H1 (cell line): ENCODE data around the gene ARL2. TPM values are rescaled to one million over a fixed set of nuclear protein-coding genes. Genes with fewer than 3 reads are reported as not detected.

Source experiments
- BCL11A ChIP-seq, 2 experiments: IDR thresholded peaks; one replicate each; pipeline ENCODE4 v1.6.1; 2011; ENCODE audit warnings: low read depth in 2 of 2, low read length in 2 of 2, mild to moderate bottlenecking in 2 of 2
- CBX8 ChIP-seq: fragments of 300-800, 300-1000 bp; sonication (generic); IDR thresholded peaks from 2 replicates; pipeline ENCODE4 v1.7.1; 2016; ENCODE audit warnings: low read depth, low read length, borderline replicate concordance
- CHD1 ChIP-seq: IDR thresholded peaks from 2 replicates; pipeline ENCODE4 v1.6.1; 2012; ENCODE audit warnings: low read depth, low read length, improper control_type of control experiment
- EP300 ChIP-seq, 2 experiments: IDR thresholded peaks; 1 replicate in 1 of 2; 2 replicates in 1 of 2; pipeline ENCODE4 v1.6.1; 2011 to 2012; ENCODE audit warnings: low read depth in 2 of 2, low read length in 2 of 2, mild to moderate bottlenecking in 2 of 2, borderline replicate concordance in 1 of 2, inconsistent platforms in 1 of 2, moderate library complexity in 1 of 2
- HDAC2 ChIP-seq, 2 experiments: fragments of 300-600 bp in 1 of 2; sonication (generic) in 1 of 2; IDR thresholded peaks; 2 replicates each; pipeline ENCODE4 v1.6.1; 2011 to 2012; ENCODE audit warnings: low read depth in 2 of 2, low read length in 2 of 2, mild to moderate bottlenecking in 2 of 2, moderate library complexity in 2 of 2, borderline replicate concordance in 1 of 2, inconsistent platforms in 1 of 2
- KDM4A ChIP-seq: IDR thresholded peaks from one replicate; pipeline ENCODE4 v1.7.1; 2012; ENCODE audit warnings: low read depth, mild to moderate bottlenecking, moderate library complexity, low read length, inconsistent platforms; ENCODE audit not compliant: severe bottlenecking
- MAX ChIP-seq: IDR thresholded peaks from 2 replicates; pipeline ENCODE4 v1.6.1; 2012; ENCODE audit warnings: inconsistent platforms
- NANOG ChIP-seq: IDR thresholded peaks from 2 replicates; pipeline ENCODE4 v1.6.1; 2011; ENCODE audit warnings: low read length, low read depth, mild to moderate bottlenecking, inconsistent platforms; ENCODE audit not compliant: insufficient read depth, poor library complexity, severe bottlenecking
- POLR2A ChIP-seq, 2 experiments: IDR thresholded peaks; 1 replicate in 1 of 2; 2 replicates in 1 of 2; pipeline ENCODE4 v1.6.1; 2011; ENCODE audit warnings: low read depth in 2 of 2, low read length in 2 of 2, mild to moderate bottlenecking in 2 of 2; ENCODE audit errors: control extremely low read depth in 1 of 2
- POU5F1 ChIP-seq: IDR thresholded peaks from 2 replicates; pipeline ENCODE4 v1.6.1; 2011; ENCODE audit warnings: low read depth, mild to moderate bottlenecking, low read length, moderate library complexity
- RAD21 ChIP-seq, 2 experiments: IDR thresholded peaks in 1 of 2; conservative IDR thresholded peaks in 1 of 2; 2 replicates each; pipeline ENCODE4 v1.6.1; 2011; ENCODE audit warnings: low read depth in 2 of 2, low read length in 2 of 2, improper control_type of control experiment in 1 of 2, inconsistent platforms in 1 of 2, mild to moderate bottlenecking in 1 of 2, moderate library complexity in 1 of 2
- SIN3A ChIP-seq, 2 experiments: IDR thresholded peaks in 1 of 2; conservative IDR thresholded peaks in 1 of 2; 2 replicates each; pipeline ENCODE4 v1.6.1; 2011 to 2012; ENCODE audit warnings: low read length in 2 of 2, improper control_type of control experiment in 1 of 2, low read depth in 1 of 2, mild to moderate bottlenecking in 1 of 2
- SIX5 ChIP-seq: IDR thresholded peaks from 2 replicates; pipeline ENCODE4 v1.6.1; 2011; ENCODE audit warnings: mild to moderate bottlenecking, low read depth, low read length
- SP1 ChIP-seq: IDR thresholded peaks from 2 replicates; pipeline ENCODE4 v1.6.1; 2011; ENCODE audit warnings: low read depth, low read length
- SP2 ChIP-seq: IDR thresholded peaks from 2 replicates; pipeline ENCODE4 v1.6.1; 2012; ENCODE audit warnings: mild to moderate bottlenecking, low read length, inconsistent platforms
- SRF ChIP-seq: IDR thresholded peaks from 2 replicates; pipeline ENCODE4 v1.6.1; 2011; ENCODE audit warnings: mild to moderate bottlenecking, low read depth, low read length, moderate library complexity
- TEAD4 ChIP-seq: IDR thresholded peaks from 2 replicates; pipeline ENCODE4 v1.6.1; 2012; ENCODE audit warnings: low read depth, low read length, inconsistent platforms, mixed read lengths
- USF2 ChIP-seq: IDR thresholded peaks from 2 replicates; pipeline ENCODE4 v1.6.1; 2011; ENCODE audit warnings: low read length, improper control_type of control experiment
- ZNF274 ChIP-seq: IDR thresholded peaks from 2 replicates; pipeline ENCODE4 v1.7.0; 2012; ENCODE audit warnings: low read length, borderline replicate concordance; ENCODE audit errors: extremely low read depth
- polyA plus RNA-seq, 7 experiments: library from polyadenylated mRNA; depleted of rRNA in 3 of 7; stranded (reverse) in 5 of 7; unstranded in 2 of 7; fragments of >200 nt in 5 of 7; fragments of 200-250 nt in 2 of 7; gene quantifications; 1 replicate in 5 of 7; 2 replicates in 1 of 7; 4 replicates in 1 of 7; pipeline versions ENCODE4 v1.2.1 to v1.2.3, GENCODE V29; 2011 to 2013; ENCODE audit warnings: missing spikeins in 2 of 7, mixed read lengths in 2 of 7
- total RNA-seq: library from RNA; stranded (reverse); fragmentation: NEBNext Ultra II Directional; extraction: Animal tissue kit (Norgen Biotek cat#: 25700); gene quantifications from 2 replicates; pipeline ENCODE4 v1.2.1, GENCODE V29; 2021

Gene ARL2
- total and polyA plus RNA-seq, 2 of the 8 experiments (the other 6 are each of a cell fraction or from before 2014, with no cell fraction given) = 186 to 535 TPM

GRCh38 chr11:64996710-64997380 is 17.1 kb upstream of the ARL2 start, which contains the start of gene BATF2 (continued):
- TF ChIP-seq KDM4A (no peak), BCL11A (IDR thresholded peaks at IDR 0.05; ENCODE audit: low read depth in 2 of 2, low read length in 2 of 2) (no peak), CBX8 (no peak), SRF (peak; percentile 69), SP2 (no peak), SIX5 (no peak), HDAC2 (IDR thresholded peaks at IDR 0.05; ENCODE audit: borderline replicate concordance in 1 of 2, low read depth in 2 of 2, low read length in 2 of 2) (no peak), POU5F1 (no peak), MAX (peak; percentile 63), ZNF274 (no peak), TEAD4 (no peak), EP300 (IDR thresholded peaks at IDR 0.05; ENCODE audit: borderline replicate concordance in 1 of 2, low read depth in 2 of 2, low read length in 2 of 2) (no peak), SIN3A (conservative IDR thresholded peaks at IDR 0.05 in 1 of 2, IDR thresholded peaks at IDR 0.05 in 1 of 2; ENCODE audit: low read depth in 1 of 2, low read length in 2 of 2) (peak; percentile 47 to 81; a peak in 2 of 4 replicates), SP1 (no peak), NANOG (no peak), RAD21 (IDR thresholded peaks at IDR 0.05 in 1 of 2, conservative IDR thresholded peaks at IDR 0.05 in 1 of 2; ENCODE audit: low read depth in 2 of 2, low read length in 2 of 2) (peak; percentile 69 to 77), USF2 (peak; percentile 57), POLR2A (IDR thresholded peaks at IDR 0.05; ENCODE audit: control extremely low read depth in 1 of 2, low read depth in 2 of 2, low read length in 2 of 2) (0 out of 3 replicates have a peak, but pooled peaks of 1 of the 2 experiments have one; percentile 47), CHD1 (no peak)
